HCT116 (cell line): ENCODE data around the gene ANKRD26.

Experiments used
- CTCF ChIP-seq, 3 experiments: fragments of 200-600 bp in 1 of 3; sonication (generic) in 1 of 3; IDR thresholded peaks in 2 of 3; conservative IDR thresholded peaks in 1 of 3; 2 replicates each; pipeline ENCODE4 v1.5.1; 2012 to 2017; ENCODE audit warnings: low read depth in 2 of 3, low read length in 2 of 3, antibody characterized with exemption in 1 of 3, borderline replicate concordance in 1 of 3, control low read depth in 1 of 3, mild to moderate bottlenecking in 1 of 3, mixed read lengths in 1 of 3, mixed run types in 1 of 3, moderate library complexity in 1 of 3; ENCODE audit not compliant: insufficient read depth in 1 of 3
- JUND ChIP-seq: IDR thresholded peaks from 2 replicates; pipeline ENCODE4 v1.6.1; 2012
- MAX ChIP-seq: IDR thresholded peaks from 2 replicates; pipeline ENCODE4 v1.6.1; 2012
- POLR2A ChIP-seq: IDR thresholded peaks from 2 replicates; pipeline ENCODE4 v1.7.0; 2011; ENCODE audit warnings: borderline replicate concordance; ENCODE audit not compliant: insufficient read depth, insufficient read length; ENCODE audit errors: extremely low read depth
- POLR2AphosphoS5 ChIP-seq: IDR thresholded peaks from 2 replicates; pipeline ENCODE4 v1.6.1; 2011; ENCODE audit warnings: mild to moderate bottlenecking, low read depth, low read length, moderate library complexity
- RAD21 ChIP-seq: IDR thresholded peaks from 2 replicates; pipeline ENCODE4 v1.6.1; 2012; ENCODE audit warnings: low read depth, mild to moderate bottlenecking
- SP1 ChIP-seq: IDR thresholded peaks from 2 replicates; pipeline ENCODE4 v1.6.1; 2012; ENCODE audit warnings: low read depth

- TF ChIP-seq SP1 (no peak), CTCF (IDR thresholded peaks at IDR 0.05 in 2 of 3, conservative IDR thresholded peaks at IDR 0.05 in 1 of 3; ENCODE audit: borderline replicate concordance in 1 of 3, insufficient read depth in 1 of 3, low read depth in 2 of 3, low read length in 2 of 3) (no peak), POLR2AphosphoS5 (no peak), POLR2A (no peak), RAD21 (no peak), MAX (no peak), JUND (no peak)
These were observed 7.9 kb upstream of the ANKRD26 start for GRCh38 chr10:27108165-27108564.
